Fibroblast of lung (primary cell): ENCODE data around the gene AQP11. TPM values are rescaled to one million over a fixed set of nuclear protein-coding genes. Genes with fewer than 3 reads are reported as not detected.

Experiments used
- DNase-seq, 2 donors: peaks; one replicate each; pipeline versions ENCODE4 v3.0.0 to v3.0.0-alpha.2; 2010; ENCODE audit warnings: low read depth in 2 of 2
- H2AFZ ChIP-seq: 2 replicates; pipeline ENCODE4 v1.5.1; 2012; ENCODE audit warnings: low read length, control low read depth, inconsistent platforms
- H3K27ac ChIP-seq: 2 replicates; pipeline ENCODE4 v1.5.1; 2011; ENCODE audit warnings: low read length, control low read depth; ENCODE audit not compliant: insufficient read depth
- H3K27me3 ChIP-seq: 2 replicates; pipeline ENCODE4 v1.5.1; 2011; ENCODE audit warnings: mild to moderate bottlenecking, low read length; ENCODE audit not compliant: control insufficient read depth, insufficient read depth
- H3K36me3 ChIP-seq: 2 replicates; pipeline ENCODE4 v1.5.1; 2011; ENCODE audit warnings: low read length; ENCODE audit not compliant: control insufficient read depth, insufficient read depth
- H3K4me1 ChIP-seq: 2 replicates; pipeline ENCODE4 v1.5.1; 2011; ENCODE audit warnings: low read length; ENCODE audit not compliant: control insufficient read depth, insufficient read depth; ENCODE audit errors: extremely low read depth
- H3K4me2 ChIP-seq: 2 replicates; pipeline ENCODE4 v1.5.1; 2011; ENCODE audit warnings: low read length, control low read depth; ENCODE audit not compliant: insufficient read depth; ENCODE audit errors: extremely low read depth
- H3K4me3 ChIP-seq, 4 experiments: fragments of 200-600 bp in 1 of 4; sonication (generic) in 1 of 4; replicated peaks in 1 of 4; 2 replicates each; pipeline ENCODE4 v1.5.1; 2011 to 2016; ENCODE audit warnings: low read length in 4 of 4, low read depth in 3 of 4, mild to moderate bottlenecking in 3 of 4, control low read depth in 2 of 4, inconsistent platforms in 1 of 4, mixed read lengths in 1 of 4; ENCODE audit not compliant: insufficient read depth in 1 of 4; ENCODE audit errors: control extremely low read depth in 1 of 4
- H3K79me2 ChIP-seq: 2 replicates; pipeline ENCODE4 v1.5.1; 2012; ENCODE audit warnings: mild to moderate bottlenecking, low read length, inconsistent platforms; ENCODE audit not compliant: control insufficient read depth, insufficient read depth
- H3K9ac ChIP-seq: 2 replicates; pipeline ENCODE4 v1.5.1; 2011; ENCODE audit warnings: mild to moderate bottlenecking, low read length, control low read depth; ENCODE audit not compliant: insufficient read depth
- H3K9me3 ChIP-seq: 2 replicates; pipeline ENCODE4 v1.5.1; 2012; ENCODE audit warnings: low read depth, low read length; ENCODE audit not compliant: control insufficient read depth, insufficient read depth
- H4K20me1 ChIP-seq: 2 replicates; pipeline ENCODE4 v1.5.1; 2011; ENCODE audit warnings: low read length; ENCODE audit not compliant: control insufficient read depth, insufficient read depth; ENCODE audit errors: extremely low read depth
- CTCF ChIP-seq, 2 donors: IDR thresholded peaks in 1 of 2; conservative IDR thresholded peaks in 1 of 2; 1 replicate in 1 of 2; 2 replicates in 1 of 2; pipeline ENCODE4 v1.5.1; 2011 to 2012; ENCODE audit warnings: low read length in 2 of 2, control low read depth in 1 of 2, inconsistent platforms in 1 of 2, low read depth in 1 of 2, mild to moderate bottlenecking in 1 of 2
- EZH2 ChIP-seq: IDR thresholded peaks from 2 replicates; pipeline ENCODE4 v1.5.1; 2012; ENCODE audit warnings: low read length, control low read depth, mild to moderate bottlenecking; ENCODE audit errors: missing control alignments
- polyA plus RNA-seq, 2 donors: library from polyadenylated mRNA; depleted of rRNA in 1 of 2; stranded (reverse) in 1 of 2; unstranded in 1 of 2; fragments of >200 nt; gene quantifications; 2 replicates each; pipeline ENCODE4 v1.2.1, GENCODE V29; 2011 to 2012; ENCODE audit warnings: missing spikeins in 1 of 2
- total RNA-seq: library from RNA; depleted of rRNA; stranded (reverse); fragments of >200 nt; gene quantifications from 2 replicates; pipeline ENCODE4 v1.2.1, GENCODE V29; 2014

The AQP11 gene
- total and polyA plus RNA-seq, 2 donors (not counting 1 experiment from before 2014, with no cell fraction given): 1.3 to 11.2 TPM

DNA sequence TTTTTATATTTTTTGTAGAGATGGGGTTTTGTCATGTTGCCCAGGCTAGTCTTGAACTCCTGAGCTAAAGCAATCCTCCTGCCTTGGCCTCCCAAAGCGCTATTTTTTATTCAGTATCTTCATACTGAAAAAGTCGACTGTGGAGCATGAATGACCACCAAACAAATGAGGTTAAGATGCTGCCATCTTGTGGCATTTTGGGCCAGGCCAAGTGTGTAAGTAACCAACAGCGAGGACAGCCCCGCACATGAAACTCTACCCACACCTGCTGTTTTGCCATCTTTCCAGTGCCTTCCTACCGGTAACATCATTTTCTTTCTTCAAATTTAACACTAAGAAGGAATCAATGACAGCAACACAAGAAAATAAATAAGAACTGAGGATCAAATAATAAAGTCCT, 32.2 kb upstream of the AQP11 start:
- H3K27me3 ChIP-seq: no peaks in the 10 kb centered on the region
- peaks cover 10% of the 10 kb centered on the region for H3K4me1 ChIP-seq
- H2AFZ ChIP-seq: no peak overlapping the region
- no peak overlapping the region for H3K27ac ChIP-seq
- TF ChIP-seq EZH2 (no peak), CTCF (conservative IDR thresholded peaks at IDR 0.05 in 1 of 2, IDR thresholded peaks at IDR 0.05 in 1 of 2; ENCODE audit: low read depth in 1 of 2, low read length in 2 of 2) (peak in 1 of 2 donors; percentile 36)
- H3K4me3 ChIP-seq: no peak overlapping the region
- H3K9ac ChIP-seq: no peak overlapping the region
- no peaks in the 10 kb centered on the region for H3K9me3 ChIP-seq
- H3K4me2 ChIP-seq: no peak overlapping the region
- DNase-seq: peak; percentile 14 to 21
- H3K79me2 ChIP-seq: no peaks in the 10 kb centered on the region
- H3K36me3 ChIP-seq: no peaks in the 10 kb centered on the region
- H4K20me1 ChIP-seq: no peaks in the 10 kb centered on the region

DNA sequence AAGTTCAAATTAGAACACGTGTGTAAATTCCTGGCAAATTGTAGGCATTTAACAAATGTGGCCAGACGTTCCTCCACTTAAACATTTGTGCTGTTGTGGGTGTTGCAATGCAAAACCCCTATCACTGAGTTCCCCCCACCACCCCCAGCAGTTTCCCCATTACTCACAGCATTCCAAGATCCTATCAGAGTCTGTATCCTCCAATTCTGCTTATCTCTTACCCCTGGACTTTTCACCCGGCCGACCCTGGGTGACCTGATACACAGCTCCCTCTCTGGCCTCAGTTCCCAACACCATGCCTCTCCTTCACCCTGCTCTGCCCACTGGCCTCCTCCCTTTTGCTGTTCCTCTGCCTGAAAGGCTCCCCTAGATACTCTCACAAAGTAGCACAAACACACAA, 31.4 kb upstream of the AQP11 start:
- no peak overlapping the region for H3K9ac ChIP-seq
- H4K20me1 ChIP-seq: no peaks in the 10 kb centered on the region
- no peak overlapping the region for H3K4me3 ChIP-seq
- H3K9me3 ChIP-seq: no peaks in the 10 kb centered on the region
- H3K4me1 ChIP-seq: peaks cover 10% of the 10 kb centered on the region
- H2AFZ ChIP-seq: no peak overlapping the region
- H3K4me2 ChIP-seq: no peak overlapping the region
- H3K79me2 ChIP-seq: no peaks in the 10 kb centered on the region
- TF ChIP-seq EZH2 (no peak), CTCF (conservative IDR thresholded peaks at IDR 0.05 in 1 of 2, IDR thresholded peaks at IDR 0.05 in 1 of 2; ENCODE audit: low read depth in 1 of 2, low read length in 2 of 2) (no peak)
- DNase-seq: peak in 1 of 2 donors; percentile 4
- H3K27ac ChIP-seq: no peak overlapping the region
- no peaks in the 10 kb centered on the region for H3K36me3 ChIP-seq
- no peaks in the 10 kb centered on the region for H3K27me3 ChIP-seq

GRCh38 chr11:77559686-77560401, 29.9 kb upstream of the AQP11 start:
- DNase-seq: peak; percentile 78 to 88
- no peaks in the 10 kb centered on the region for H3K36me3 ChIP-seq
- H3K9me3 ChIP-seq: no peaks in the 10 kb centered on the region
- peaks cover 10% of the 10 kb centered on the region for H3K4me1 ChIP-seq
- no peaks in the 10 kb centered on the region for H3K27me3 ChIP-seq
- H3K4me2 ChIP-seq: no peak overlapping the region
- H2AFZ ChIP-seq: no peak overlapping the region
- H3K27ac ChIP-seq: peak overlapping the region; percentile 64
- no peaks in the 10 kb centered on the region for H4K20me1 ChIP-seq
- TF ChIP-seq CTCF (conservative IDR thresholded peaks at IDR 0.05 in 1 of 2, IDR thresholded peaks at IDR 0.05 in 1 of 2; ENCODE audit: low read depth in 1 of 2, low read length in 2 of 2): no peak
- no peak for TF ChIP-seq EZH2
- H3K4me3 ChIP-seq: no peak overlapping the region
- no peaks in the 10 kb centered on the region for H3K79me2 ChIP-seq
- H3K9ac ChIP-seq: no peak overlapping the region
